Spleen (tissue), 7 donors: Measurements from ENCODE around the gene CAMK2B.

Experiments
- CTCF ChIP-seq, 11 experiments: fragments of 200-600 bp in 7 of 11; fragments of 450-650 bp in 4 of 11; sonication (generic) in 4 of 11; IDR thresholded peaks in 8 of 11; conservative IDR thresholded peaks in 3 of 11; 1 replicate in 7 of 11; 2 replicates in 4 of 11; pipeline versions ENCODE4 v1.4.0 to v1.8.0; 2016 to 2021; ENCODE audit warnings: antibody characterized with exemption in 11 of 11, inconsistent platforms in 4 of 11, mild to moderate bottlenecking in 1 of 11
- POLR2A ChIP-seq, 3 donors: fragments of 450-650 bp; IDR thresholded peaks; one replicate each; pipeline ENCODE4 v1.5.1; 2017; ENCODE audit warnings: antibody characterized with exemption in 3 of 3, mild to moderate bottlenecking in 1 of 3
- POLR2AphosphoS5 ChIP-seq, 3 donors: sonication (generic); formaldehyde crosslinking; IDR thresholded peaks; one replicate each; pipeline ENCODE4 v1.5.1; 2017; ENCODE audit warnings: antibody characterized with exemption in 3 of 3
- donor health status: DM: no; HTN: no; CAD: no; lungs with moderate emphysema.
- donor health status: DM: no; HTN: no; CAD: no.
- donor health status: DM: no; HTN: no; CAD: no.

- TF ChIP-seq CTCF (IDR thresholded peaks at IDR 0.05 in 8 of 11, conservative IDR thresholded peaks at IDR 0.05 in 3 of 11) (no peak), POLR2AphosphoS5 (IDR thresholded peaks at IDR 0.05) (no peak), POLR2A (IDR thresholded peaks at IDR 0.05) (no peak)
These were observed 16.7 kb downstream of the CAMK2B start for GRCh38 chr7:44308596-44309270.
